Heart left ventricle (tissue), 13 donors: ENCODE results near the gene MC3R.

Experiments
- POLR2A ChIP-seq, 2 donors: fragments of 450-650 bp; IDR thresholded peaks; one replicate each; pipeline ENCODE4 v1.6.1; 2017; ENCODE audit warnings: antibody characterized with exemption in 2 of 2, mild to moderate bottlenecking in 2 of 2, moderate library complexity in 2 of 2
- TF ChIP-seq, protein P1 (sequence below), 12 donors: fragments of 200-600 bp; sonication (generic) in 4 of 12; IDR thresholded peaks; one replicate each; pipeline versions ENCODE4 v1.5.0 to v1.8.0; 2018 to 2022; ENCODE audit warnings: antibody characterized with exemption in 12 of 12, mild to moderate bottlenecking in 5 of 12
- donor health status: ischemic (EF 13 %, LVEDD 7.1; RV severe dilation, severe dysfunction).
- donor health status: DM: no; HTN: yes; CAD: no.
- donor health status: DM: no; HTN: no; CAD: no.
- donor health status: ischemic (EF 25% LVEDD 6.9; RV normal size, moderate dysfunction).
- donor health status: ischemic (EF 25% LVEDD 5.7; RV mildly dilated, moderate dysfunction).
- donor health status: ischemic (EF 35%, LVEDD 5.7; RV mildly dilated, moderate dysfunction).
- donor health status: nonischemic (EF 11% LVEDD 7.7; RV severe dilation, severe dysfunction).
- donor health status: DM: yes; HTN: yes; CAD: no.
- donor health status: PGD.
- donor health status: ischemic (EF 29% LVEDD 5.4; RV normal size, mild dysfunction).
- donor health status: nonischemic (EF 23%, LVEDD 6.1; RV moderate dilation, normal function).

DNA sequence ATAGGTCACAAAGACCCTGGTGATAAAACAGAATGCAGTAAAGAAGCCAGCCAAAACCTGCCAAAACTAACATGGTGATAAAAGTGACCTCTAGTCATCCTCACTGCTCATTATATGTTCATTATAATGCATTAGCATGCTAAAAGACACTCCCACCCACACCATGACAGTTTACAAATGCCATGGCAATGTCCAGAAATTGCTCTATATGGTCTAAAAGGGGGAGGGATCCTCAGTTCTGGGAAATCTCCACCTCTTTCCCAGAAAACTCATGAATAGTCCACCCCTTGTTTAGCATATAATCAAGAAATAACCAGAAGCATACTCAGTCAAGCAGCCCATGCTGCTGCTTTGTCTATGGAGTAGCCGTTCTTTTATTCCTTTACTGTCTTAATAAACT, 40.4 kb upstream of the MC3R start:
- TF ChIP-seq, protein P1, sequence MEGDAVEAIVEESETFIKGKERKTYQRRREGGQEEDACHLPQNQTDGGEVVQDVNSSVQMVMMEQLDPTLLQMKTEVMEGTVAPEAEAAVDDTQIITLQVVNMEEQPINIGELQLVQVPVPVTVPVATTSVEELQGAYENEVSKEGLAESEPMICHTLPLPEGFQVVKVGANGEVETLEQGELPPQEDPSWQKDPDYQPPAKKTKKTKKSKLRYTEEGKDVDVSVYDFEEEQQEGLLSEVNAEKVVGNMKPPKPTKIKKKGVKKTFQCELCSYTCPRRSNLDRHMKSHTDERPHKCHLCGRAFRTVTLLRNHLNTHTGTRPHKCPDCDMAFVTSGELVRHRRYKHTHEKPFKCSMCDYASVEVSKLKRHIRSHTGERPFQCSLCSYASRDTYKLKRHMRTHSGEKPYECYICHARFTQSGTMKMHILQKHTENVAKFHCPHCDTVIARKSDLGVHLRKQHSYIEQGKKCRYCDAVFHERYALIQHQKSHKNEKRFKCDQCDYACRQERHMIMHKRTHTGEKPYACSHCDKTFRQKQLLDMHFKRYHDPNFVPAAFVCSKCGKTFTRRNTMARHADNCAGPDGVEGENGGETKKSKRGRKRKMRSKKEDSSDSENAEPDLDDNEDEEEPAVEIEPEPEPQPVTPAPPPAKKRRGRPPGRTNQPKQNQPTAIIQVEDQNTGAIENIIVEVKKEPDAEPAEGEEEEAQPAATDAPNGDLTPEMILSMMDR (IDR thresholded peaks at IDR 0.05): no peak
- TF ChIP-seq POLR2A (IDR thresholded peaks at IDR 0.05): no peak
